ENCODE results near the gene VTI1A. TPM values are rescaled to one million over a fixed set of nuclear protein-coding genes. Genes with fewer than 3 reads are reported as not detected.

VTI1A gene
- total RNA-seq, 1 donor from 2014 or later, result 39.4 TPM

DNA sequence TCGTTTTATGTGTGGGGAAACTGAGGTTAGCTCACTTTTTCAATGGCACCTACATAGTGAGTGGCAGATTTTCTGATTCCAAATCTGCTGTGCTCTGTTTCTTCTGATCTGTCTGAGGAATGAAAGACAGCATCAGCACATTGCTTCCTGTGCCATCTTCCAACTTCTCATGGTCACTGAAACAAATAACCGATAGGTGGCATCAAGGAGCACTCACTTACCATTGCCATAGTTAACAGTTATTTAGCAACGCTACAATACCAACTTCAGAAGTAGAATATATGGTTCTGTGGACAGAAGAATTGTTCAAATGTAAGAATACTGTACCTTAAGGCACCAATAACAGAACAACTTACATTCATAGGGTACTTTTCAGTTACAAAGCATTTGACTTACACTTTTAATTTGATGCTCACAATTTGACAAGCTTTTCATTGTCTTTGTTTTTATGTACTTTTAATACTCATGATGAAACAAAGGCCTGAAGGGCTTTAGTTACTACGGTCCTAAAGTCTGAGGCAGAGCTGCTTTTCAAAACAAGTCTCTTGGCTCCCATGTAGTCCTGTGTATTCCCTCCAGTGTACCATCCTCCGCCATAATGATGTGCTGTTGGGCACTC lies 274.2 kb downstream of the VTI1A start:
- H3K36me3 Mint-ChIP-seq (ENCODE audit: insufficient read depth), result peaks cover 5% of the 10 kb centered on the region
- TF ChIP-seq, protein P1, sequence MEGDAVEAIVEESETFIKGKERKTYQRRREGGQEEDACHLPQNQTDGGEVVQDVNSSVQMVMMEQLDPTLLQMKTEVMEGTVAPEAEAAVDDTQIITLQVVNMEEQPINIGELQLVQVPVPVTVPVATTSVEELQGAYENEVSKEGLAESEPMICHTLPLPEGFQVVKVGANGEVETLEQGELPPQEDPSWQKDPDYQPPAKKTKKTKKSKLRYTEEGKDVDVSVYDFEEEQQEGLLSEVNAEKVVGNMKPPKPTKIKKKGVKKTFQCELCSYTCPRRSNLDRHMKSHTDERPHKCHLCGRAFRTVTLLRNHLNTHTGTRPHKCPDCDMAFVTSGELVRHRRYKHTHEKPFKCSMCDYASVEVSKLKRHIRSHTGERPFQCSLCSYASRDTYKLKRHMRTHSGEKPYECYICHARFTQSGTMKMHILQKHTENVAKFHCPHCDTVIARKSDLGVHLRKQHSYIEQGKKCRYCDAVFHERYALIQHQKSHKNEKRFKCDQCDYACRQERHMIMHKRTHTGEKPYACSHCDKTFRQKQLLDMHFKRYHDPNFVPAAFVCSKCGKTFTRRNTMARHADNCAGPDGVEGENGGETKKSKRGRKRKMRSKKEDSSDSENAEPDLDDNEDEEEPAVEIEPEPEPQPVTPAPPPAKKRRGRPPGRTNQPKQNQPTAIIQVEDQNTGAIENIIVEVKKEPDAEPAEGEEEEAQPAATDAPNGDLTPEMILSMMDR (IDR thresholded peaks at IDR 0.05; ENCODE audit: unreplicated experiment), result peak; percentile 56
- H3K9me3 Mint-ChIP-seq (ENCODE audit: low read depth), result peaks cover 3% of the 10 kb centered on the region
- no peak for DNase-seq (ENCODE audit: low spot score, unreplicated experiment)
- H3K4me3 Mint-ChIP-seq (ENCODE audit: low read depth), result no peak overlapping the region
- H3K27me3 Mint-ChIP-seq, result no peaks in the 10 kb centered on the region
- peak overlapping the region; percentile 69 for H3K27ac Mint-ChIP-seq
- peaks cover 58% of the 10 kb centered on the region for H3K4me1 Mint-ChIP-seq (ENCODE audit: low read depth)

DNA sequence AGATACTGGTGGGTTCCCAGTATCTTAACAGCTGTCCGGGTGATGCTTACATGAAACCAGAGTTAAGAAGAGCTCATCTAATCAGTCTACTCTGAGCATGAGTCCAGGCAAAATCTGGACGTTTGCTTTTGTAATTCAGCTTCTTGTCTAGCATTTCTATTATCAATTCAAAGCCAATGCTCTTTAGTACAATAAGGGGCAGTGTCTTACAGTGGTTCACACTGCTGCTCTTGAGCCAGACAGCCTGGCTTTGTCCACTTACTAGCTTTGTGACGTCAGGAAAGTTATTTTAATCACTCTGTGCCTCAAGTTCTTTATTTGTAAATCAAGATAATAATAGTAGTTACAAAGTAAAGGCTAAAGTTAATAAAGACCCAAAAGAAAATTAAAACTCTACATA lies 275.7 kb downstream of the VTI1A start:
- Mint-ChIP-seq H3K27me3 (no peaks in the 10 kb centered on the region), H3K27ac (peak overlapping the region; percentile 47), H3K4me3 (ENCODE audit: low read depth) (no peak overlapping the region), H3K9me3 (ENCODE audit: low read depth) (peaks cover 4% of the 10 kb centered on the region), H3K36me3 (ENCODE audit: insufficient read depth) (peaks cover 5% of the 10 kb centered on the region), H3K4me1 (ENCODE audit: low read depth) (peaks cover 62% of the 10 kb centered on the region)
- TF ChIP-seq, protein P1 (IDR thresholded peaks at IDR 0.05; ENCODE audit: unreplicated experiment), result no peak
- DNase-seq (ENCODE audit: low spot score, unreplicated experiment), result no peak

DNA sequence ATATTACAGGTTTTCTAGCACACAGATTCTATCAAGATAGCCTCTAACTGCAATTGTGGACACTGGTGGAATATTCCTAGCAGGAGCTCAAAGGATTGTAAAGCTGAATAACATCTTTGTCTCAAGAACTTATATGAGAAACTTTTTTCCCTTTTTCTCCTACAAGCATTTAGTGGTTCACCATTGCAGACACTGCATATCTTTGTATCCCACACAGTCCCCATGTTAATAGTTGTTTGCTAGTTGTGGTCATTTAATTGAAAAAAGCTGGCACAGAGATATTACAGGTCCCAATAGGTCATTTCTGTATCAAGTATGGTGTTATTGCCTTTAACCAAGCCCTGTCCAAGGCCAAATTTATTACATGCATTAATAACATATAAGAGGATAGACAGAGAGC lies 276.9 kb downstream of the VTI1A start:
- Mint-ChIP-seq H3K9me3 (ENCODE audit: low read depth) (peaks cover 4% of the 10 kb centered on the region), H3K27ac (peak overlapping the region; percentile 78), H3K36me3 (ENCODE audit: insufficient read depth) (peaks cover 5% of the 10 kb centered on the region), H3K27me3 (no peaks in the 10 kb centered on the region), H3K4me3 (ENCODE audit: low read depth) (no peak overlapping the region), H3K4me1 (ENCODE audit: low read depth) (peaks cover 69% of the 10 kb centered on the region)
- no peak for DNase-seq (ENCODE audit: low spot score, unreplicated experiment)
- TF ChIP-seq, protein P1 (IDR thresholded peaks at IDR 0.05; ENCODE audit: unreplicated experiment), result no peak

DNA sequence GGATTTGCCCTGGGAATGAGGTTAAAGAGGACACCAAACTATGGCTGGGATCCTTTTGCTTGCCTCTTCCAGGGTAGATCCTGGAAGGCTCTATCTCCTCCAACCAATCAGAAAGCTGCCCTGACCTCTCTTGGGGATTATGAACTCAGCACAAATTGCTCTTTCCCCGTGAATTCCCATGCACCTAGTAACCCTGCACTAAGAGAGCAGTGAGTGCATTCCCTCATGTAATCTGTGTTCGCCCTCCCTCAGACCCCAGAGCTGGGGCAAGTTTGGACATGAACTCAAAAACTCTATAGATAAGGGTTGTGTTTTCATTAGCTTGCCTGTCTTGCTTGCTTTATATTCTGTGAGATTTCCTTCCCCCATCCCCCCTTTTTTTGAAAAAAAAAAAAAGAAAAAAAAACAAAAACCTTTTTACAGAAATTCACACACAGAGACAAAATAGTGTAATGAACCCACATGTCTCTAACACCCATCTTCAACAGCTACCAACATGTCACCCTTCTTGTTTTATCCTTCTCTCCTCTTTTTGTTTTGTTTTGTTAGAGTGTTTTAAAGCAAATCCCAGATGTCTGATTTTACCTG lies 277.5 kb downstream of the VTI1A start:
- peaks cover 75% of the 10 kb centered on the region for H3K4me1 Mint-ChIP-seq (ENCODE audit: low read depth)

DNA sequence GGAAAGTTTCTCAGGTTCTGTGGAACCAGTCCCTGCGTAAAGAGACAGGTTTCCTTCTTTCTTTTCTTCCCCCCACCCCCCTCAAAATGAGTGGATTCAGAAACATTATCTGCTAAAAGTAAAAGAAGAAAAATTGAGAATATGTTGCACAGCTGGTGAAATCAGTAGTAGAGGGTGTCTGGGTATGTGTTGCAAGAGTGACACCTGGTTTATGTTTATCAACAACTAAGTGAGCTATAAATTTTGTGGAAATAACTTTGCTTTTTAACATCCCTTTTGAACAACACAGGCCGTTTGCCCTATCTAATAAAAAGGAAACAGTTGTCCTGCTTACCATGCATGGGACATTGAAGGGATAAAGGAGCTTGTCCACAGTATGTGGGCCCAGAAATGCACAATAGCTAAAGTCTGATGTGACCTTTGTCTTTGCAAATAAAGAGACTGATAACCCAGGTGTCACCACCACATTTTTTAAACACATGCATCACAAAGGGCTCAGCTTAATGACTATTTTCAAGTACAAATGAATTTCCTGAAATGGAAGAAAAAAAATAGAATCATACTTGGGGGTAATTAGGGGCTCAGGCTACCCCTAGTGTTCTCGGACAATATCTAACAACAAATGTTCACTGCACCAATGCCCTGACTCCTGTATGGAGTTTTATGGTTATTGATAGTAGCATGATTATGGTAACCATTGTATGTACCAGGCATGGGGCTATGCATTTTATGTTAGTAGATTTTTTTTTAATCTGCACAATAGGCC lies 281.3 kb downstream of the VTI1A start:
- Mint-ChIP-seq H3K9me3 (ENCODE audit: low read depth) (peaks cover 4% of the 10 kb centered on the region), H3K4me1 (ENCODE audit: low read depth) (peaks cover 84% of the 10 kb centered on the region), H3K27me3 (no peaks in the 10 kb centered on the region), H3K4me3 (ENCODE audit: low read depth) (no peak overlapping the region), H3K27ac (peak overlapping the region; percentile 73), H3K36me3 (ENCODE audit: insufficient read depth) (peaks cover 2% of the 10 kb centered on the region)
- no peak for DNase-seq (ENCODE audit: low spot score, unreplicated experiment)
- TF ChIP-seq, protein P1 (IDR thresholded peaks at IDR 0.05; ENCODE audit: unreplicated experiment), result no peak

More for the DNA sequence above, 277.5 kb downstream of the VTI1A start:
- Mint-ChIP-seq H3K4me3 (ENCODE audit: low read depth) (no peak overlapping the region), H3K9me3 (ENCODE audit: low read depth) (peaks cover 4% of the 10 kb centered on the region), H3K27ac (peak overlapping the region; percentile 78), H3K36me3 (ENCODE audit: insufficient read depth) (peaks cover 5% of the 10 kb centered on the region), H3K27me3 (no peaks in the 10 kb centered on the region)
- DNase-seq (ENCODE audit: low spot score, unreplicated experiment), result no peak
- TF ChIP-seq, protein P1 (IDR thresholded peaks at IDR 0.05; ENCODE audit: unreplicated experiment), result no peak
